ENCODE measurements around the gene KLF1. TPM values are rescaled to one million over a fixed set of nuclear protein-coding genes. Genes with fewer than 3 reads are reported as not detected.
A peak's percentile ranks its signal among the peaks of the same experiment; 100 is the strongest.
"Not testable (repeated sequence)": the region's sequence is repeated elsewhere in the genome, so short reads cannot be mapped to it uniquely, and the experiment has no call there.

Gene KLF1
- total RNA-seq, 1 donor, result not detected

DNA sequence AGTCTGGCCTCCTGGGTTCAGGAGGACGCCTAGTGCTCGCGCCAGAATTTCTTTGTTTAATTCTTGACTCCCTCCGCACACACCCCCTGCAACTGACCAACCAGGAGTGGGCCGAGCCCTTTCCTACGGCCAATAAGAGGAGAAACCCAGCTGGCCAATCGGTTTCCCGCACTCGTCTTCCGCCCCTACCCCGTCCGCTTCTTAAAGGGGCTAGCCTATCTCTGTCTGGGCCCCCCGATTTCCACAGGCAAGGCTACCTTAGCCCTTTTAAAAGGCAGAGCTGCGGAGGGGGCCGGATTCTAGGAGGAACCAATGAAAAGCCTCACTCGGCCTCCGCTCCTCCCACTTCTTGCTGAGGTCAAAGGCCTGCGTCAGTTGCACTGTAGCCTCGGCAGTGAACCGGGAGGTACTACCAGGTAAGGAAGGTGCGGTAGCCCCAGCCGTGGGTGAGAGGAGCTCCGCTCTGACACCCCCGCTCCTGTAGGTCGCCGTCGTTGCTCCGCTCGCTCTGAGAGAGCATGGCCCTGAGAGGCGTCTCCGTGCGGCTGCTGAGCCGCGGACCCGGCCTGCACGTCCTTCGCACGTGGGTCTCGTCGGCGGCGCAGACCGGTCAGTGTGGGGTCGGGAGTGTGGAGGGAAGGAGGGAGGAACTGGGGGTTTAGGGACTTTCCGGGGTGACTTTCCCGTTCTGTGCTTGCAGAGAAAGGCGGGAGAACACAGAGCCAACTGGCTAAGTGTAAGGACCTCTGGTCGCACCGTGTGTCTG lies 4.0 kb upstream of the KLF1 start, which contains the start of gene GCDH:
Gene GCDH (plus strand): TSS at position 374 of the 766 bp plus-strand sequence. CDS start 145 bp downstream, at position 519.
- TF ChIP-seq, protein P1, sequence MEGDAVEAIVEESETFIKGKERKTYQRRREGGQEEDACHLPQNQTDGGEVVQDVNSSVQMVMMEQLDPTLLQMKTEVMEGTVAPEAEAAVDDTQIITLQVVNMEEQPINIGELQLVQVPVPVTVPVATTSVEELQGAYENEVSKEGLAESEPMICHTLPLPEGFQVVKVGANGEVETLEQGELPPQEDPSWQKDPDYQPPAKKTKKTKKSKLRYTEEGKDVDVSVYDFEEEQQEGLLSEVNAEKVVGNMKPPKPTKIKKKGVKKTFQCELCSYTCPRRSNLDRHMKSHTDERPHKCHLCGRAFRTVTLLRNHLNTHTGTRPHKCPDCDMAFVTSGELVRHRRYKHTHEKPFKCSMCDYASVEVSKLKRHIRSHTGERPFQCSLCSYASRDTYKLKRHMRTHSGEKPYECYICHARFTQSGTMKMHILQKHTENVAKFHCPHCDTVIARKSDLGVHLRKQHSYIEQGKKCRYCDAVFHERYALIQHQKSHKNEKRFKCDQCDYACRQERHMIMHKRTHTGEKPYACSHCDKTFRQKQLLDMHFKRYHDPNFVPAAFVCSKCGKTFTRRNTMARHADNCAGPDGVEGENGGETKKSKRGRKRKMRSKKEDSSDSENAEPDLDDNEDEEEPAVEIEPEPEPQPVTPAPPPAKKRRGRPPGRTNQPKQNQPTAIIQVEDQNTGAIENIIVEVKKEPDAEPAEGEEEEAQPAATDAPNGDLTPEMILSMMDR (IDR thresholded peaks at IDR 0.05; ENCODE audit: extremely low read depth, low read depth, low read length), result no peak
- Histone ChIP-seq H3K9me3 (ENCODE audit: low read depth, low read length) (no peaks in the 10 kb centered on the region), H3K36me3 (ENCODE audit: insufficient read depth, low read length) (peaks cover 11% of the 10 kb centered on the region), H4K20me1 (ENCODE audit: insufficient read depth, low read length) (peaks cover 2% of the 10 kb centered on the region), H3K4me2 (ENCODE audit: insufficient read depth, low read length) (peak within 1 kb of the TSS; percentile 98), H3K79me2 (ENCODE audit: insufficient read depth, low read length) (peaks cover 10% of the 10 kb centered on the region), H3K27me3 (ENCODE audit: insufficient read depth, low read length) (peaks cover 12% of the 10 kb centered on the region), H2AFZ (ENCODE audit: low read length) (peak within 1 kb of the TSS; percentile 96), H3K27ac (ENCODE audit: low read depth, low read length) (peak within 1 kb of the TSS; percentile 65), H3K4me3 (ENCODE audit: insufficient read depth, low read length) (peak within 1 kb of the TSS; percentile 92), H3K4me1 (ENCODE audit: insufficient read depth, low read length) (peaks cover 13% of the 10 kb centered on the region)
- DNase-seq (ENCODE audit: insufficient read length, low spot score, missing footprints), result peak; percentile 100

- H3K36me3 ChIP-seq (ENCODE audit: insufficient read depth, low read length); H3K9me3 ChIP-seq (ENCODE audit: low read depth, low read length); DNase-seq (ENCODE audit: insufficient read length, low spot score, missing footprints); H4K20me1 ChIP-seq (ENCODE audit: insufficient read depth, low read length); H3K27ac ChIP-seq (ENCODE audit: low read depth, low read length): not testable (repeated sequence)
- H3K4me3 ChIP-seq (ENCODE audit: insufficient read depth, low read length), result peak overlapping the region; percentile 92
- H3K27me3 ChIP-seq (ENCODE audit: insufficient read depth, low read length), result peaks cover 12% of the 10 kb centered on the region
- H2AFZ ChIP-seq (ENCODE audit: low read length), result peak overlapping the region; percentile 66
- peaks cover 10% of the 10 kb centered on the region for H3K79me2 ChIP-seq (ENCODE audit: insufficient read depth, low read length)
- H3K4me1 ChIP-seq (ENCODE audit: insufficient read depth, low read length), result peaks cover 13% of the 10 kb centered on the region
- peak overlapping the region; percentile 98 for H3K4me2 ChIP-seq (ENCODE audit: insufficient read depth, low read length)
Measured at GRCh38 chr19:12890299-12890786, 3.3 kb upstream of the KLF1 start.

GRCh38 chr19:12888006-12888603 lies 1.1 kb upstream of the KLF1 start:
- Histone ChIP-seq H3K36me3 (ENCODE audit: insufficient read depth, low read length) (no peaks in the 10 kb centered on the region), H3K79me2 (ENCODE audit: insufficient read depth, low read length) (peaks cover 10% of the 10 kb centered on the region), H3K4me1 (ENCODE audit: insufficient read depth, low read length) (peaks cover 13% of the 10 kb centered on the region), H3K4me3 (ENCODE audit: insufficient read depth, low read length) (no peak overlapping the region), H3K27me3 (ENCODE audit: insufficient read depth, low read length) (peaks cover 26% of the 10 kb centered on the region), H4K20me1 (ENCODE audit: insufficient read depth, low read length) (peaks cover 2% of the 10 kb centered on the region), H3K9me3 (ENCODE audit: low read depth, low read length) (peaks cover 9% of the 10 kb centered on the region), H3K4me2 (ENCODE audit: insufficient read depth, low read length) (no peak overlapping the region), H3K27ac (ENCODE audit: low read depth, low read length) (no peak overlapping the region), H2AFZ (ENCODE audit: low read length) (no peak overlapping the region)
- peak; percentile 65 for DNase-seq (ENCODE audit: insufficient read length, low spot score, missing footprints)
- TF ChIP-seq, protein P1 (IDR thresholded peaks at IDR 0.05; ENCODE audit: extremely low read depth, low read depth, low read length), result no peak

GRCh38 chr19:12886651-12886968 lies 391 bp downstream of the KLF1 start:
- Histone ChIP-seq H3K27me3 (ENCODE audit: insufficient read depth, low read length) (peaks cover 26% of the 10 kb centered on the region), H4K20me1 (ENCODE audit: insufficient read depth, low read length) (peaks cover 2% of the 10 kb centered on the region), H3K4me1 (ENCODE audit: insufficient read depth, low read length) (peaks cover 8% of the 10 kb centered on the region), H3K36me3 (ENCODE audit: insufficient read depth, low read length) (no peaks in the 10 kb centered on the region), H3K27ac (ENCODE audit: low read depth, low read length) (no peak overlapping the region), H3K4me3 (ENCODE audit: insufficient read depth, low read length) (no peak overlapping the region), H3K4me2 (ENCODE audit: insufficient read depth, low read length) (no peak overlapping the region), H3K9me3 (ENCODE audit: low read depth, low read length) (peaks cover 9% of the 10 kb centered on the region), H3K79me2 (ENCODE audit: insufficient read depth, low read length) (peaks cover 6% of the 10 kb centered on the region), H2AFZ (ENCODE audit: low read length) (no peak overlapping the region)
- TF ChIP-seq, protein P1 (IDR thresholded peaks at IDR 0.05; ENCODE audit: extremely low read depth, low read depth, low read length), result no peak
- DNase-seq (ENCODE audit: insufficient read length, low spot score, missing footprints), result no peak
